Jurkat, Clone E6-1 (cell line): ENCODE results near the gene TESK1.
"Not testable (repeated sequence)": the region's sequence is repeated elsewhere in the genome, so short reads cannot be mapped to it uniquely, and the experiment has no call there.

Source experiments
- DNase-seq: peaks from one replicate; pipeline ENCODE4 v3.0.0-alpha.2; 2011; ENCODE audit warnings: low read depth, low spot score
- H3K4me3 ChIP-seq: 2 replicates; pipeline ENCODE4 v1.5.1; 2011; ENCODE audit warnings: mild to moderate bottlenecking, low read length, control low read depth, moderate library complexity

Gene TESK1

GRCh38 chr9:35575478-35575877 lies 29.6 kb upstream of the TESK1 start:
- H3K4me3 ChIP-seq = no peak overlapping the region
- no peak for DNase-seq

GRCh38 chr9:35577486-35577885 lies 27.6 kb upstream of the TESK1 start:
- no peak overlapping the region for H3K4me3 ChIP-seq
- no peak for DNase-seq

GRCh38 chr9:35579130-35579529 lies 25.9 kb upstream of the TESK1 start:
- DNase-seq = no peak
- H3K4me3 ChIP-seq = no peak overlapping the region

GRCh38 chr9:35579659-35580227 lies 25.3 kb upstream of the TESK1 start:
- DNase-seq, H3K4me3 ChIP-seq: not testable (repeated sequence)

- not testable (repeated sequence) for H3K4me3 ChIP-seq, DNase-seq
Measured at GRCh38 chr9:35583521-35583920, 21.5 kb upstream of the TESK1 start.

GRCh38 chr9:35584681-35585080 lies 20.4 kb upstream of the TESK1 start:
- not testable (repeated sequence) for DNase-seq, H3K4me3 ChIP-seq

GRCh38 chr9:35588506-35588905 lies 16.6 kb upstream of the TESK1 start:
- not testable (repeated sequence) for H3K4me3 ChIP-seq, DNase-seq

GRCh38 chr9:35593581-35593980 lies 11.5 kb upstream of the TESK1 start:
- no peak overlapping the region for H3K4me3 ChIP-seq
- no peak for DNase-seq

- DNase-seq = no peak
- H3K4me3 ChIP-seq = no peak overlapping the region
Measured at GRCh38 chr9:35594471-35594870, 10.6 kb upstream of the TESK1 start.

- DNase-seq, H3K4me3 ChIP-seq: not testable (repeated sequence)
Measured at GRCh38 chr9:35596907-35597306, 8.2 kb upstream of the TESK1 start.

- DNase-seq = no peak
- no peak overlapping the region for H3K4me3 ChIP-seq
Measured at GRCh38 chr9:35598866-35599590, 6.0 kb upstream of the TESK1 start.

GRCh38 chr9:35599763-35600604 lies 5.1 kb upstream of the TESK1 start:
- H3K4me3 ChIP-seq = no peak overlapping the region
- DNase-seq = peak; percentile 29

- no peak for DNase-seq
- H3K4me3 ChIP-seq = peak overlapping the region; percentile 67
Measured at GRCh38 chr9:35603506-35603985, 1.5 kb upstream of the TESK1 start.

GRCh38 chr9:35603986-35604577 lies 980 bp upstream of the TESK1 start:
- H3K4me3 ChIP-seq = peak overlapping the region; percentile 77
- DNase-seq = peak; percentile 99

GRCh38 chr9:35605351-35606137 lies 482 bp downstream of the TESK1 start:
- peak overlapping the region; percentile 66 for H3K4me3 ChIP-seq
- DNase-seq = no peak

- peak overlapping the region; percentile 66 for H3K4me3 ChIP-seq
- no peak for DNase-seq
Measured at GRCh38 chr9:35606138-35606504, 1.1 kb downstream of the TESK1 start.

GRCh38 chr9:35606726-35607125 lies 1.7 kb downstream of the TESK1 start:
- no peak for DNase-seq
- H3K4me3 ChIP-seq = no peak overlapping the region

- DNase-seq = no peak
- H3K4me3 ChIP-seq = no peak overlapping the region
Measured at GRCh38 chr9:35608221-35608620, 3.2 kb downstream of the TESK1 start.
